Dedifferentiated amniotic fluid mesenchymal stem cell (primary cell): ENCODE data around the gene HOXB1.

Experiments used
- DNase-seq: peaks from one replicate; pipeline ENCODE4 v3.0.0-alpha.2; 2016; ENCODE audit errors: extremely low spot score

HOXB1 gene

GRCh38 chr17:48567646-48568354, 37.0 kb upstream of the HOXB1 start:
- DNase-seq: no peak

GRCh38 chr17:48567209-48567608, 36.4 kb upstream of the HOXB1 start:
- DNase-seq: no peak

GRCh38 chr17:48566717-48567116, 35.9 kb upstream of the HOXB1 start:
- DNase-seq: no peak

- DNase-seq: no peak
Observed at GRCh38 chr17:48565925-48566710, 35.3 kb upstream of the HOXB1 start.

GRCh38 chr17:48565022-48565554, 34.3 kb upstream of the HOXB1 start:
- DNase-seq: no peak

GRCh38 chr17:48564188-48565021, 33.6 kb upstream of the HOXB1 start:
- no peak for DNase-seq

- no peak for DNase-seq
Observed at GRCh38 chr17:48563867-48564187, 33.0 kb upstream of the HOXB1 start.

- no peak for DNase-seq
Observed at GRCh38 chr17:48563385-48563838, 32.6 kb upstream of the HOXB1 start.

GRCh38 chr17:48562934-48563333, 32.1 kb upstream of the HOXB1 start:
- DNase-seq: no peak

- DNase-seq: no peak
Observed at GRCh38 chr17:48561884-48562810, 31.3 kb upstream of the HOXB1 start.

GRCh38 chr17:48559840-48560817, 29.3 kb upstream of the HOXB1 start:
- DNase-seq: no peak

- no peak for DNase-seq
Observed at GRCh38 chr17:48559122-48559839, 28.5 kb upstream of the HOXB1 start.

- DNase-seq: no peak
Observed at GRCh38 chr17:48558831-48559121, 28.0 kb upstream of the HOXB1 start.

GRCh38 chr17:48558057-48558830, 27.4 kb upstream of the HOXB1 start:
- DNase-seq: no peak

- no peak for DNase-seq
Observed at GRCh38 chr17:48556576-48557401, 26.0 kb upstream of the HOXB1 start.

GRCh38 chr17:48556229-48556575, 25.4 kb upstream of the HOXB1 start:
- no peak for DNase-seq

- no peak for DNase-seq
Observed at GRCh38 chr17:48555258-48556228, 24.7 kb upstream of the HOXB1 start.
